ENCODE data around the gene RABL6.
A peak's percentile ranks its signal among the peaks of the same experiment; 100 is the strongest.
"Not testable (repeated sequence)": the region's sequence is repeated elsewhere in the genome, so short reads cannot be mapped to it uniquely, and the experiment has no call there.

Gene RABL6

DNA sequence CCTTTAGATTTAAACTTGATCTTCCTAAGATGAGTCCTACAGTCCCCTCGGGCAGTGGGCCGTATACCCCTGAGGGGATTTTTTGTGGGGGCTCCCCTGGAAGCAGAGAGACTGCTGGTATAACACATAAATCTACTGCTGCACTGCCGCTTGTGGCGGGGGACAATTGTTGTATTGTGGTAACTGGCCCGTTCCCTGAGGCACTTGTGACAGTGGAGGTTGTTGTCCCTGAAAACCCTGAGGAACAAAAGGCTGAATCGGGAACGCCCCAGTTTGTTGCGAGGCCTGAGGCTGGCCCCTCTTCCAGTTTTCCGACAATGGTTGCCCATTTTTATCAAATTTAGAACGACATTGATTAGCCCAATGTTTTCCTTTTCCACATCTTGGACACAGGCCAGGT is 21.3 kb upstream of the RABL6 start:
- H3K4me3 ChIP-seq (ENCODE audit: control insufficient read depth, low read depth, low read length): no peak overlapping the region
- TF ChIP-seq, protein P1, sequence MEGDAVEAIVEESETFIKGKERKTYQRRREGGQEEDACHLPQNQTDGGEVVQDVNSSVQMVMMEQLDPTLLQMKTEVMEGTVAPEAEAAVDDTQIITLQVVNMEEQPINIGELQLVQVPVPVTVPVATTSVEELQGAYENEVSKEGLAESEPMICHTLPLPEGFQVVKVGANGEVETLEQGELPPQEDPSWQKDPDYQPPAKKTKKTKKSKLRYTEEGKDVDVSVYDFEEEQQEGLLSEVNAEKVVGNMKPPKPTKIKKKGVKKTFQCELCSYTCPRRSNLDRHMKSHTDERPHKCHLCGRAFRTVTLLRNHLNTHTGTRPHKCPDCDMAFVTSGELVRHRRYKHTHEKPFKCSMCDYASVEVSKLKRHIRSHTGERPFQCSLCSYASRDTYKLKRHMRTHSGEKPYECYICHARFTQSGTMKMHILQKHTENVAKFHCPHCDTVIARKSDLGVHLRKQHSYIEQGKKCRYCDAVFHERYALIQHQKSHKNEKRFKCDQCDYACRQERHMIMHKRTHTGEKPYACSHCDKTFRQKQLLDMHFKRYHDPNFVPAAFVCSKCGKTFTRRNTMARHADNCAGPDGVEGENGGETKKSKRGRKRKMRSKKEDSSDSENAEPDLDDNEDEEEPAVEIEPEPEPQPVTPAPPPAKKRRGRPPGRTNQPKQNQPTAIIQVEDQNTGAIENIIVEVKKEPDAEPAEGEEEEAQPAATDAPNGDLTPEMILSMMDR (conservative IDR thresholded peaks at IDR 0.05; ENCODE audit: control insufficient read depth, insufficient read depth, low read depth, low read length): no peak
- DNase-seq (ENCODE audit: low read depth): no peak

DNA sequence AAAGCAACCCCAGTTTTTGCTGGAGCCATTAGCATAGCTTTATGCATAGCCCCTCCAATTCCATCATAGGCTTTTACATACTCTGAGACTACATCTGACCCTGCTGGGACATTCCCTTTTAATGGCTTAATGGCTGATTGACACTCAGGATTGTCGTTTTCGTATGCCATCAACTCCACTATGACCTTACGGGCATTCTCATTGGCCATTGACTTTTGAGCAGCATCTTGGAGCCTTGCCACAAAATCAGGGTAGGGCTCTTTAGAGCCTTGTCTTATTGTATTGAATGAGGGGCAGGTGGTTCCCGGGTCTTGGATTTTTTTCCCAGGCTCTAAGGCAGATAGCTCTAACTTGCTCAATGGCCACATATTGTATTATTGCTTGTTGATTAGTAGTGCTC is 20.8 kb upstream of the RABL6 start:
- DNase-seq (ENCODE audit: low read depth); H3K4me3 ChIP-seq (ENCODE audit: control insufficient read depth, low read depth, low read length): not testable (repeated sequence)

DNA sequence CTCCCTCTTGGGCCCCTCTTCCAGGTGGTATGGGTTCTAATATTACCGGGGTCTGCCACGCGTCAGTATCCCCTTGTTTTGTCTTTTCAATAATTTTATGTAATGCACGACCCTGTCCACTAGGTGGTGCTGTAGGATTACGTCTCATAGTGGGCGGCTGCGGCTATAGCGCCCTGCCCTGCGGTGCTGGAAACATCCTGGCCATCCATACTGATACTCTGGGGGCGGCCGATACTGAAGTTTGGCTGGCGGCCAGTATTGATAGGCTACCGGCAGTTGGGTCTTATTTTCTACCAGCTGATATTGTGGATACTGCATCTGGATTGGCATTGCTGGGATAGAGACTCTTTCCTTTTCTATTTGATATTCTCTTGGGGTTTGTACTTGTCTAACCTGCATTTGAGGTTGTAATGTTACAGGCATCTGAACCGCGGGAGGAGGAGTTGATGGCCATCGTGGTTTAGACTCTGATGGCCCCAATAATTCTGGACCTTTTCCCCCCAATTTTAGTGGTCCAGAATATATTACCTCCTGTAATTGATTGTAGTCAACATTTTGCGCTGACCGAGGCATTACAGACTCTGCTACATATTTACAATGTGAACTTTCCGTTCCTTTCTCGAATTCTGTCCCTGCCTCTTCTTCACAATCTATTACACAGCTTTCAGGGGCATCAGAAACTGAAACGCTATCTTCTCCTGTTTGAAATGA is 19.9 kb upstream of the RABL6 start:
- TF ChIP-seq, protein P1 (conservative IDR thresholded peaks at IDR 0.05; ENCODE audit: control insufficient read depth, insufficient read depth, low read depth, low read length): peak; percentile 72
- H3K4me3 ChIP-seq (ENCODE audit: control insufficient read depth, low read depth, low read length): no peak overlapping the region
- DNase-seq (ENCODE audit: low read depth): peak; percentile 56

DNA sequence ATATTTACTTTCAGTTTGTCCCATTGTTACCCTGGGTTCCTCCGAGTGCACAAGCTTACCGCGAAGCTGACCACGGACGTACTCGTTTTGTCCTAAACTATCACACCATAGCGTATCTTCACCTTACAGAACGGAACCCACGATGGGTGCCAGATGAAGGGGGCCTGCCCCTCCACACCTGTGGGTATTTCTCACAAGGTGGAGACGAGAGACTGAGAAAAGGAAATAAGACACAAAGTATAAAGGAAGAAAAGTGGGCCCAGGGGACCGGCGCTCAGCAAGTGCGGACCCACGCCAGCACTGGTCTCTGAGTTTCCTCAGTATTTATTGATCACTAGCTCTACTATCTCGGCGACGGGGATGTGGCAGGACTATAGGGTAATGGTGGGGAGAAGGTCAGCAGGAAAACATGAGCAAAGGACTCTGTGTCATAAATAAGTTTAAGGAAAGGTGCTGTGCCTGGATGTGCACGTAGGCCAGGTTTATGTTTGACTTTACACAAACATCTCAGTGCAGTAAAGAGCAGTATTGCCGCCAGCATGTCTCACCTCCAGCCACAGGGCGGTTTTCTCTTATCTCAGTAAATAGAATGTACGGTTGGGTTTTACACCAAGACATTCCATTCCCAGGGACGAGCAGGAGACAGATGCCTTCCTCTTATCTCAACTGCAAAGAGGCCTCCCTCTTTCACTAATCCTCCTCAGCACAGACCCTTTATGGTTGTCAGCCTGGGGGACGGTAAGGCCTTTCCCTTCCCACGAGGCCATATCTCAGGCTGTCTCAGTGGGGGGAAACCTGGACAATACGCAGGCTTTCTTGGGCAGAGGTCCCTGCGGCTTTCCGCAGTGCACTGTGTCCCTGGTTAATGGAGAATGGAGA is 18.9 kb upstream of the RABL6 start:
- H3K4me3 ChIP-seq (ENCODE audit: control insufficient read depth, low read depth, low read length); DNase-seq (ENCODE audit: low read depth): not testable (repeated sequence)

DNA sequence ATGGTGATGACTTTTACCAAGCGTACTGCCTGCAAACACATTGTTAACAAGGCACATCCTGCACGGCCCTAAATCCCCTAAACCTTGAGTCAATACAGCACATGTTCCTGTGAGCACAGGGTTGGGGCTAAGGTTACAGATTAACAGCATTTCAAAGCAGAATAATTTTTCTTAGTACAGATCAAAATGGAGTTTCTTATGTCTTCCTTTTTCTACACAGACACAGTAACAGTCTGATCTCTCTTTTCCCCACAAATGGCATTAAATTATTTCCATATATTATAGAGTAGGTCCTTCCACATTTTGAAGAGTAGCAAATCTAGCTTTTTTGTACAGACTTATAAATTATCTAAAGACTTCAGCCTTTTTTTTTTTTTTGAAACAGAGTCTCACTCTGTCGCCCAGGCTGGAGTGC is 18.2 kb upstream of the RABL6 start:
- TF ChIP-seq, protein P1 (conservative IDR thresholded peaks at IDR 0.05; ENCODE audit: control insufficient read depth, insufficient read depth, low read depth, low read length): no peak

DNA sequence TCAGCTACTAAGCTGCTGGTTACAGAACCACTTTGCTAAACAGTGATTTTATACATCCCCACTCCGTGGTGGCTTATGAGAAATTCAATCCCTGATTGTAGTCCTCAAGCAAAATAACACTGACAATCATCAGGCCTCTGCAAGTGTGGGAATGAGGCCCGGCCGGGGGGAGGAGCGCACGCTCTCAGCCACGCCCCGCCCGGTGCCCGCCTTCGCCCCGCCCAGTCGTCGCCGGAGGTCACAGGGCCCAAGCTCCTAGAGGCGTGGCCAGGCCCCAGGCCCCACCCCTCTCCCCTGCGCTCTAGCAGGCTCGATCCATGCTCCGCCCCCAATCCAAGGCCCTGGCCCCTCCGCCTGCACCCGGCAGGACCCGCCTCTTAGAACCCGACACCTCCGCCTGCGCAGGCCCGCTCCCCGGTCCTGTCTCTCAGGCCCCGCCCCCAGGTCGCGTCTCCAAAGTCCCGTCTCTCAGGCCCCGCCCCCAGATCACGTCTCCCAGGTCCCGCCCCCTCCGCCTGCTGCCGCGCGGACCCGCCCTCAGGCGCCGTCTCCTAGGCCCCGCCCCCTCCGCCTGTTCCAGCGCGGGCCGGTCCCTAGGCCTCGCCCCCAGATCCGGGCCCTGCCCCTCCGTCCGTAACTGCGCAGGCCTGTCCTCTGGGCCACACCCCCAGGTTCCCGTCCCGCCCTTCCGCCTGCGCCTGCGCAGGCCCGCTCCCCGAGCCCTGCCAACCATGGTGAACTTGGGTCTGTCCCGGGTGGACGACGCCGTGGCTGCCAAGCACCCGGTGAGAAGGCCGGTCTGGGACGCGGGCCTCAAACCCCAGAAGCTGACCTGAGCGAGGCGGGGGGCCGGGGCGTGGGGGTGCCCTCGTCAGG is 16.9 kb upstream of the RABL6 start, which contains the start of gene TMEM141:
Gene TMEM141 (plus strand): TSS at position 705 of the 876 bp plus-strand sequence. CDS start 27 bp downstream, at position 732.
- H3K4me3 ChIP-seq (ENCODE audit: control insufficient read depth, low read depth, low read length): peak within 1 kb of the TSS; percentile 81
- TF ChIP-seq, protein P1 (conservative IDR thresholded peaks at IDR 0.05; ENCODE audit: control insufficient read depth, insufficient read depth, low read depth, low read length): no peak
- peak; percentile 98 for DNase-seq (ENCODE audit: low read depth)

More for the DNA sequence above, 18.2 kb upstream of the RABL6 start:
- H3K4me3 ChIP-seq (ENCODE audit: control insufficient read depth, low read depth, low read length): no peak overlapping the region
- no peak for DNase-seq (ENCODE audit: low read depth)

DNA sequence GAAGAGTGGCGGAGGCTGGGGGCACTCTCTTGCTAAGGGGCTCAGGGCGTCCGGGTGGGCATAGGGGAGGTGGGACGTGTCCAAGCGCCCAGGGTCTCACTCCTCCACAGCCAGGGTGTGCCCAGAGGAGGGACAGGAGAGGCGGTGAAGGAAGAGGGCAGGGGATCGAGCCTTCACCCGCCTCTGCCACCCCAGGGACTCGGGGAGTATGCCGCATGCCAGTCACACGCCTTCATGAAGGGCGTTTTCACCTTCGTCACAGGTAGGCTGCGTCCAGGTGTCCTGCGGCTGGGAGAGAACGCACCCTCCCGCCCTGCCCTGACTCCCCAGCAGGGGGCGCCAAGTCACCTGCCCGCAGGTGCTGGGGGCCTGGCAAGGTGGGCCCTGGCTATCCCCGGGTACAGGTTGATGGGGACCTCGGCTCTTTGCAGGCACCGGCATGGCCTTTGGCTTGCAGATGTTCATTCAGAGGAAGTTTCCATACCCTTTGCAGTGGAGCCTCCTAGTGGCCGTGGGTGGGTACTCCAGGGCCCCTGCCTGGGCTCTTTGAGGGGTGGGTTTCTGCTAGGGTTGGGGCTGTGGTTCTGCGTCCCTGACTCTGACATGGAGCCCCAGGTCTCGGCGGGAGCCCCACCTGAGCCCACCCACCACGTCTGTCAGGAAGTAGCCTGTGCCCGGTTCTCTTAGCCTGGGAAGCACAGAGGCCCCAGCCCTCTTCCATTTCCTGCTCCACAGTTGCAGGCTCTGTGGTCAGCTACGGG is 16.1 kb upstream of the RABL6 start:
- peak; percentile 15 for DNase-seq (ENCODE audit: low read depth)
- peak overlapping the region; percentile 81 for H3K4me3 ChIP-seq (ENCODE audit: control insufficient read depth, low read depth, low read length)
- TF ChIP-seq, protein P1 (conservative IDR thresholded peaks at IDR 0.05; ENCODE audit: control insufficient read depth, insufficient read depth, low read depth, low read length): peak; percentile 82

Measured in fibroblast of mammary gland (primary cell).